ENCODE data around the gene ABLIM1.
A peak's percentile ranks its signal among the peaks of the same experiment; 100 is the strongest.

The ABLIM1 gene

DNA sequence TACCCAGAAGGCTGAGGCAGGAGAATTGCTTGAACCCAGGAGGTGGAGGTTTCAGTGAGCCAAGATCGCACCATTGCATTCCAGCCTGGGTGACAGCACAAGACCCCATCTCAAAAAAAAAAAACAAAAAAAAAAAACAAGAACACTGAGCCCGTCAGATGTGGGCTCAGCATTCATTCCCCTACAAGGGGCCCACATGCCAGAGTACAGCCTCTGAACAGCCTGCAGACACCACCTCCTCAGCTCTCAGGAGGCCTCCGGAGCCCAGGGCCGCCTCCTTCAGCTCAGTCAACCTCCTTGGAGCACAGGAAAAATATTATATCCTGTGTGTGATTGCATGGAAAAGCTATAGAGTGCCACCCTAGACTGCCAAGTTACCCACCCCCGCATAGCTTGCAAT is 112.3 kb downstream of the ABLIM1 start:
- no peak for DNase-seq (ENCODE audit: low spot score)

DNA sequence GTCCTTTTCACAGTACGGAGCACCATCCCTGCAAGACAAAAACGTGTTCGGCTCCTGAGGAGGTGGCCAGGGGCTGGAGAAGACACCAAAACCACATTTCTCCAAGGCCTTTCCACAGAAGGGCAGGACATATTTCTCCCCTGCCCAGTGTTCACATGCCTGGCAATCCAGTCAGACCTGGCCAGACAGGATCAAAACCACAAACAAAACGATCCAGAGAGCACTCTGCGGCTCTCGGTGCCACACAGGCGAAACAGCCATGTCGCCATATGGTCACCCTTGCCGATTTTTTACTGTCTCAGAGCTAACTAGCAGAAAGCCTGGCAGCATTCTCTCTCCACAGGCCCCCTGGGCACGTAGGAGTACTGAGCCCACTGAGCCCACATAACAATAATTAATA is 113.0 kb downstream of the ABLIM1 start:
- DNase-seq (ENCODE audit: low spot score), result peak; percentile 25

- peak; percentile 40 for DNase-seq (ENCODE audit: low spot score)
Measured at GRCh38 chr10:114544045-114544659, 113.9 kb downstream of the ABLIM1 start.

GRCh38 chr10:114543456-114543855 is 114.6 kb downstream of the ABLIM1 start:
- DNase-seq (ENCODE audit: low spot score), result no peak

GRCh38 chr10:114542373-114542772 is 115.7 kb downstream of the ABLIM1 start:
- no peak for DNase-seq (ENCODE audit: low spot score)

GRCh38 chr10:114541797-114542160 is 116.3 kb downstream of the ABLIM1 start:
- no peak for DNase-seq (ENCODE audit: low spot score)

DNA sequence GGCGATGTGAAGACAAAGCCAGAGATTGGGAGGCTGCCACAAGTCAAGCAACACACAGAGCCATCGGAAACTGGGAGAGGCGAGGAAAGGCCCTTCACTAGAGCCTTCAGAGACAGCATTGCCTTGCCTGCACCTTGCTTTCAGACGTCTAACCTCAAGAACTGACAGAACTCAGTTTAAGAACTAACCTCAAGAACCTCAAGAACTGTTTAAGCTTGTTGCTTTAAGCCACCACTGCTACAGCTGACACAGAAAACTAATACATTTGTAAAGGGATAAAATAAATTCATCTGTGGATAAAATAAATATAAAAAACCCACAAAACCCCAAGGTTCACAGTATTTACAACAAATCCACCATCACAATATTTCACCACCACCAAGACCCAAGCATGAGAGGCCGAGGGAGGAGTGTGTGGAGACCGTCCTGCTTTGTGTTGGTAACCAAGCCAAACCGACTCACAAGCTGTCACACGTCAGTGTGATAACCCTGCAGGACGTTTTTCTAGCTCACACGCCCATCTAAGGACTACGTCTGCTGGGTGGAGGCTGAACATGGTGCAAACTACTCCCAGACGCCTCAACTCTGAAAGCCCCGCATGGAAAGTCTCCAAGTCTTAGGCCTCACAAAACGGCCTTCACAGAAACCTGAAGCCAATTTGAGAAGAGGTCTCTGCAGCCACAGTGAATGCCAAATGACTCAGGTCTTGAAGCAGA is 116.8 kb downstream of the ABLIM1 start:
- no peak for DNase-seq (ENCODE audit: low spot score)

DNA sequence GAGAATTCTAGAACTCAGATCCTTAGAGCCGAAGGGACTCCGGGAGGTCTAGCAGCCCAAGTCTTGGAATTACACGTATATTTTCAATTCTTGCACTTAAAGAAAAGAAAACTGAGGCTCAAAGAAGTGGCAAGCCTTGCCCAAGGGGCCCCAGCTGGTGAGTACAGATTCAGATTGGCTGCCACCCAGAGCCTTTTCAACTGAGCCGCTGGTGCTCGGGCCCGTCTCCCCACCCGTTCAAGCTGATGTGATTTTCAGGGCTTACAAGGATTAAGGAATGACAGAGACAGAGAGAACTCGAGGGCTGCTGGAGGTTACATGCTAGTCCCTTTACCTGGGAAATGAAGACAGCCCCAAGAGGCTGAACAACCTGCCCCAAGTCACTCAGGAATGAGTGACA is 117.8 kb downstream of the ABLIM1 start:
- no peak for DNase-seq (ENCODE audit: low spot score)

GRCh38 chr10:114539623-114540022 is 118.5 kb downstream of the ABLIM1 start:
- no peak for DNase-seq (ENCODE audit: low spot score)

- DNase-seq (ENCODE audit: low spot score), result peak; percentile 68
Measured at GRCh38 chr10:114538181-114538906, 119.7 kb downstream of the ABLIM1 start.

GRCh38 chr10:114537736-114538135 is 120.3 kb downstream of the ABLIM1 start:
- no peak for DNase-seq (ENCODE audit: low spot score)

GRCh38 chr10:114534571-114534981 is 123.5 kb downstream of the ABLIM1 start:
- no peak for DNase-seq (ENCODE audit: low spot score)

DNA sequence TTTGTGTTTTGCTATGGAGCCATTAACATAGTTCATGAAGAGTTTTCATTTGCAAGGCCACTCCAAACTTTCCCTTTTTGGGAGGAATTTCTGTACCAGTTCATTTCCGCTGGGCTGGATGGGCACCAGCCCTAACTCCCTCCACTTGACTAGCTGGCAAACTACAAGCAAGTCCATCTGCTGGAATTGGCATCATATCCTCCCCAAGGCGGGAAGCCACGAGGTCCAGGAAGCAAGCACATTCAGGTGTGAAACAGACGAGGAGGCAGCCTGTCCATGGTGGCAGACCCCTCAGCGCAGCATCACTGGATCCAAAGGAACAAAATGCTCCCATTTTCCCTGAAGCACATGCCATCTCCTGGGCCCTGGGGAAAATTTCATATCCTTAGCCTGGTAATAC is 125.8 kb downstream of the ABLIM1 start:
- no peak for DNase-seq (ENCODE audit: low spot score)

DNA sequence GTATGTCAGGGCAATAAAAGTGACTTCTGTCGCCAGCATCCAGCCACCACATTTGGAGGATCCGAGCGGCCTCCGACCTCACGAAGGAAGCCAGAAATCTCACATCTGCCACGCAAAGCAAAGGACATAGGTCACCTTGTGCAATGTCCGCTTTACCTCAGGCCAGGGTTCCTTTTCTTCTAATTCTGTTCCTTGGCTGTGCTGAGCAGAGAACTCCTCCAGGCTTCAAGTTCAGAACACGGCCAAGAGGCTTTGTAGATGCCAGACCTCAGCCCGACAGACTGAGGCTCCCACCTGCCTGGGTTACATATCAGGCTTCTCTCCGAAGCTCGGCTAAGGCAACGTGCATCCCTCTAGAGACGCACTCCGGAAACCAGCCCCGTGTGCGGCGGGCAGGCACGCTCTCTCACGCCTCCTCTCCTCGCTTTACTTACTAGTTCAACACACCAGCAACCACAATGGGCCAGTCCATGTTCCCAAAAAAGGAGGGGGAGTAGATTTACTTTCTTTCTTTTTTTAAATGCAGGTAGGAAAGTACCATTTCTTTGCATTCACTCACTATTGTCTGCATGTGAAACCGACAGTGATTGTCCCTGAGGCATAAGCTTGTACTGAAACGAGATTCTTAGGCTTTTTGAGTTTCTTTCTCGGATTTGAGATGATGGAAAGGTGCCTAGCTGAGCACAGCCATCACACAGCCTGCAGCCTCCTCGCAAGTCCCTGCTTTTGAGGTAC is 131.4 kb downstream of the ABLIM1 start:
- peak; percentile 96 for DNase-seq (ENCODE audit: low spot score)

DNA sequence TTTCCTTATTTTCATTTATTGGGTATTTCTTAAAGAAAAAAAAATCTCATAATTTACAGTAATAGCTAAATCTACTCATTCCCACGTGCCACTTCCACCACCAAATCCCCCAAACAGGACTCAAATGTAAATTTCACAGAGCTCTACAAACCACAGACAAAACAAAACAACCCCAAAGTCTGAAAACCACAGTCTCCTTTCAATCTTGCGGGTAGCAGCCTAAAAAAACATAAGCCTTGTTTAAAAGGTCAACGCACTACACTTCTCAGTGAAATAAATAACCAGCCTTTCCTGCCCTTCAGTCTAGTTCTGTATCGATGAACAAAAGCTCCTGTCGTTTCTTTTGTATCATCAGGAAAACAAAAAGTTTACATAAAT is 132.0 kb downstream of the ABLIM1 start:
- DNase-seq (ENCODE audit: low spot score), result peak; percentile 27

- no peak for DNase-seq (ENCODE audit: low spot score)
Measured at GRCh38 chr10:114525368-114525949, 132.6 kb downstream of the ABLIM1 start.

- no peak for DNase-seq (ENCODE audit: low spot score)
Measured at GRCh38 chr10:114523876-114524275, 134.2 kb downstream of the ABLIM1 start.

DNA sequence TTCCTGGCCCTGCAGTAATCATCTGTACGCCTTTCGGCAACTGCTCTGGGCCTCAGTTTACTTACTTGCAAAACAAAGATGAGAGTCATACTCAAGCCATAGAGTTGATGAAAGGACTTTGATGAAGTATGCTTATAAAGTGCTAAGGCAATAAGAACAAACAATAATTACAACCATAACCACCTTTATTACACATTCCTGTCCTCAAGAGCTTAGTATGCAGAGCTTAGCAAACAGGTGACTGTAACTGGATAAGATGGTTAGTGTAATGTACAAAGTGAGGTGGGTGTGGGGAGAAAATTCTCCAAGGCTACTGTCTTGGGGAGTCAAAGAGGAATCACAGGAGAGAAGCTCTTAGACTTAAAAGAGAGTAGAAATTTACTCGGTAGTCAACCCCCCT is 136.8 kb downstream of the ABLIM1 start:
- no peak for DNase-seq (ENCODE audit: low spot score)

DNA sequence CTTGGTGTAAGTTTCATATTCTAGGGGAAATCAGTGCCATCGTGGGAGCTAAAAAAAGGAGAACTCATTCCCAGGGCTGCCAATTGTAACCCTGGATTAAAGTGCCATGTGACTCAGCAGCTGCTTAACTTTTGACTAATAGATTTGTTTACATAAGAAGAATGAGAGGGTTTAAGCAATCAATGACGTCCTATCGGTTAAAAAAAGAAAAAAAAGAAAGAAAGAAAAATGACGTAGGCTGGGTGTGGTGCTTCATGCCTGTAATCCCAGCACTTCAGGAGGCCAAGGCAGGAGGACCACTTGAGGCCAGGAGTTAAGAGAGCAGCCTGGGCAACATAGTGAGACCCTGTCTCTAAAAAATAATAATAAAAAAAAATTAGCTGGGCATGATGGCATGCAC is 137.6 kb downstream of the ABLIM1 start:
- DNase-seq (ENCODE audit: low spot score), result peak; percentile 34

DNA sequence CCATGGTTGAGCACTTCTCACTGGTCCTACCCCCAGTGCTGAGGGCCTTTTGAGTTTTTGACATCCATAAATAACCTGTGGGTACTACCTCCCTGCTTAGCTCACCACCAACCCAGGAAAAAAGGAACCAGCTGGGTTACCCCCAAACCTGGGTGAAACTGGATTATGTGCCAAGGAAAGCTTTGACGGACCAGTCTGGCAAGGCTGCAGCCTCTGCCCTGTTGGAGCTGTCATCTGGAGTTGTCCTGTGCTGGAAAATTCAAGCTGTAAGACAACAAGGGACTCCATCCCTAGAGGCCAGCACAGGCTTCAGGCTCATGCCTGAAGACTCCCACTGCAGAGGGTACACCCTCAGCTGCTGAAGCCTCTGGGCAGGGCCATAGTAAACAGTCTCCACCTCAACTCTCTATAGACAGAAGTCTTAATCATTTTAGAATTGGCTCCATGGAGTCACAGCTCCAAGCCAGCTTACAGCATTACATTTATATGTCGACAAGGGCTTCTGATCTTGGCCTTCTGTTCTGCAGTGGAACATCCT is 138.2 kb downstream of the ABLIM1 start:
- no peak for DNase-seq (ENCODE audit: low spot score)

DNA sequence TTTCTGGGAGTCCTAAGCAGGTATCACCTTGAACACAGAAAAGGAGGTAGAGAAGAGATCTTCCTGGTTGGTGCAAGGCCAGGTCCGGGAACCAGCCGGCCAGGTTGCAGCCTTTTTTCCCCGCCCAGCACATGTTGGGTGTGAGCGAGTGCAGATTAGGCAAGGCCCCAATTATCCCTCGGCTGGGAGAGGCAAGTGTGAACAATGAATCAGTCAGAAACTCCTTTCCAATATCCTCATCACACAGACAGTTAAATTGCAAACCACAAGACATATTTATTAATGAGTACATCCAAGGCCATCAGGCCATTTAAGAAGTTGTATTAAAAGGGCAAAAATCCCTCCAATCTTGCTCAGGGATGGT is 138.8 kb downstream of the ABLIM1 start:
- no peak for DNase-seq (ENCODE audit: low spot score)
